Spleen (tissue), 11 donors: ENCODE results near the gene PP2D1. TPM values are rescaled to one million over a fixed set of nuclear protein-coding genes. Genes with fewer than 3 reads are reported as not detected.
"Not testable (repeated sequence)": the region's sequence is repeated elsewhere in the genome, so short reads cannot be mapped to it uniquely, and the experiment has no call there.

Source experiments
- DNase-seq: peaks from one replicate; pipeline ENCODE4 v3.0.0-alpha.2; 2020
- H3K27ac ChIP-seq, 8 donors: fragments of 200-600 bp; sonication (generic) in 7 of 8; 1 replicate in 4 of 8; 2 replicates in 4 of 8; pipeline versions ENCODE4 v1.5.0 to v1.8.0; 2016 to 2021; ENCODE audit warnings: inconsistent platforms in 4 of 8, mild to moderate bottlenecking in 4 of 8, moderate library complexity in 1 of 8
- H3K27me3 ChIP-seq, 7 donors: fragments of 200-600 bp; sonication (generic) in 6 of 7; replicated peaks in 1 of 7; 1 replicate in 4 of 7; 2 replicates in 3 of 7; pipeline versions ENCODE4 v1.5.0 to v1.8.0; 2016 to 2021; ENCODE audit warnings: inconsistent platforms in 3 of 7, mild to moderate bottlenecking in 1 of 7
- H3K36me3 ChIP-seq, 6 donors: fragments of 200-600 bp; sonication (generic) in 5 of 6; 1 replicate in 4 of 6; 2 replicates in 2 of 6; pipeline versions ENCODE4 v1.5.0 to v1.8.0; 2016 to 2021; ENCODE audit warnings: inconsistent platforms in 2 of 6
- H3K4me1 ChIP-seq, 6 donors: fragments of 200-600 bp; sonication (generic) in 5 of 6; 1 replicate in 3 of 6; 2 replicates in 3 of 6; pipeline versions ENCODE4 v1.5.0 to v1.8.0; 2016 to 2021; ENCODE audit warnings: inconsistent platforms in 3 of 6
- H3K4me3 ChIP-seq, 8 donors: fragments of 200-600 bp; sonication (generic) in 7 of 8; 1 replicate in 4 of 8; 2 replicates in 4 of 8; pipeline versions ENCODE4 v1.5.0 to v1.8.0; 2016 to 2021; ENCODE audit warnings: inconsistent platforms in 4 of 8, mild to moderate bottlenecking in 4 of 8, moderate library complexity in 2 of 8
- H3K9me3 ChIP-seq, 8 donors: fragments of 200-600 bp; sonication (generic) in 7 of 8; 1 replicate in 4 of 8; 2 replicates in 4 of 8; pipeline versions ENCODE4 v1.5.0 to v1.8.0; 2016 to 2021; ENCODE audit warnings: inconsistent platforms in 4 of 8
- CTCF ChIP-seq, 11 experiments: fragments of 200-600 bp in 7 of 11; fragments of 450-650 bp in 4 of 11; sonication (generic) in 4 of 11; IDR thresholded peaks in 8 of 11; conservative IDR thresholded peaks in 3 of 11; 1 replicate in 7 of 11; 2 replicates in 4 of 11; pipeline versions ENCODE4 v1.4.0 to v1.8.0; 2016 to 2021; ENCODE audit warnings: antibody characterized with exemption in 11 of 11, inconsistent platforms in 4 of 11, mild to moderate bottlenecking in 1 of 11
- POLR2A ChIP-seq, 3 donors: fragments of 450-650 bp; IDR thresholded peaks; one replicate each; pipeline ENCODE4 v1.5.1; 2017; ENCODE audit warnings: antibody characterized with exemption in 3 of 3, mild to moderate bottlenecking in 1 of 3
- POLR2AphosphoS5 ChIP-seq, 3 donors: sonication (generic); formaldehyde crosslinking; IDR thresholded peaks; one replicate each; pipeline ENCODE4 v1.5.1; 2017; ENCODE audit warnings: antibody characterized with exemption in 3 of 3
- WGBS, 5 donors: extraction: QIAGEN DNeasy Blood & Tissue Kit in 3 of 5; methylation state at CpG; one replicate each; pipeline versions ENCODE4 v1.1.5 to v1.1.7; 2013 to 2018; 5-methylcytosine and 5-hydroxymethylcytosine counted together
- intact Hi-C: fragments of 100-400 bp; cut with DNase I; formaldehyde crosslinking; loops from one replicate; pipeline ENCODE4 v1.15.0; 2023; ENCODE audit warnings: low total_unique reads
- polyA plus RNA-seq, 3 donors: library from polyadenylated mRNA; stranded (reverse); fragments of 200-250 nt; gene quantifications; one replicate each; pipeline ENCODE4 v1.2.1, GENCODE V29; 2013
- total RNA-seq, 7 donors: library from RNA; depleted of rRNA in 3 of 7; stranded (reverse); fragments of >200 nt in 3 of 7; fragmentation: NEBNext Ultra II Directional in 4 of 7; extraction: Animal tissue kit (Norgen Biotek cat#: 25700) in 4 of 7; gene quantifications; one replicate each; pipeline versions ENCODE4 v1.1.0 to v1.2.1, GENCODE V29; 2016 to 2021
- donor health status: healthy with polysubstance abuse.
- donor health status: DM: no; HTN: no; CAD: no; lungs with moderate emphysema.
- donor health status: DM: no; HTN: no; CAD: no.
- donor health status: Bipolar disorder and iron deficiency.
- donor health status: healthy.
- donor health status: DM: no; HTN: no; CAD: no.
- donor health status: DM: yes; HTN: yes; CAD: no.

PP2D1 gene
- total and polyA plus RNA-seq, 10 donors: not detected

GRCh38 chr3:19960696-19961095 is 51.4 kb downstream of the PP2D1 start:
- no peak for DNase-seq
- Histone ChIP-seq H3K9me3 (no peaks in the 10 kb centered on the region), H3K27me3 (no peaks in the 10 kb centered on the region), H3K27ac (no peak overlapping the region), H3K36me3 (peaks cover 0 to 69% (median 2%) of the 10 kb centered on the region in 6 donors), H3K4me3 (no peak overlapping the region), H3K4me1 (peaks cover 0 to 94% (median 24%) of the 10 kb centered on the region in 6 donors)
- no peak for TF ChIP-seq POLR2AphosphoS5 (IDR thresholded peaks at IDR 0.05)
- no peak for TF ChIP-seq POLR2A (IDR thresholded peaks at IDR 0.05)
- no peak for TF ChIP-seq CTCF (IDR thresholded peaks at IDR 0.05 in 8 of 11, conservative IDR thresholded peaks at IDR 0.05 in 3 of 11)
- intact Hi-C loops: loop anchor here (10.0 kb wide), 1 partner anchor 54 kb away; the partner anchor contains the start of gene PP2D1
- 70 to 79% (median 76%) methylated on average over 4 of the region's 4 CpGs for WGBS, 5 donors

GRCh38 chr3:19959505-19959904 is 52.6 kb downstream of the PP2D1 start:
- Histone ChIP-seq H3K27me3 (no peaks in the 10 kb centered on the region), H3K4me3 (no peak overlapping the region), H3K9me3 (no peaks in the 10 kb centered on the region), H3K36me3 (peaks cover 0 to 69% (median 7%) of the 10 kb centered on the region in 6 donors), H3K4me1 (peaks cover 0 to 96% (median 26%) of the 10 kb centered on the region in 6 donors), H3K27ac (no peak overlapping the region)
- WGBS, 5 donors: 69 to 73% (median 71%) methylated on average over 4 of the region's 4 CpGs
- no peak for TF ChIP-seq POLR2AphosphoS5 (IDR thresholded peaks at IDR 0.05)
- TF ChIP-seq CTCF (IDR thresholded peaks at IDR 0.05 in 8 of 11, conservative IDR thresholded peaks at IDR 0.05 in 3 of 11): no peak
- no peak for TF ChIP-seq POLR2A (IDR thresholded peaks at IDR 0.05)
- intact Hi-C loops: no loop called here
- no peak for DNase-seq

- WGBS, 5 donors: 94 to 98% (median 96%) methylated on average over 9 of the region's 9 CpGs
- H3K27ac ChIP-seq, H3K27me3 ChIP-seq, H3K4me3 ChIP-seq, intact Hi-C loops, H3K9me3 ChIP-seq, DNase-seq: not testable (repeated sequence)
- peaks cover 8 to 95% (median 28%) of the 10 kb centered on the region in 6 donors for H3K4me1 ChIP-seq
- H3K36me3 ChIP-seq: peaks cover 0 to 85% (median 15%) of the 10 kb centered on the region in 6 donors
Measured at GRCh38 chr3:19957354-19957753, 54.7 kb downstream of the PP2D1 start.

GRCh38 chr3:19954676-19955075 is 57.4 kb downstream of the PP2D1 start:
- intact Hi-C loops: no loop called here
- H3K4me1 ChIP-seq: peaks cover 20 to 96% (median 47%) of the 10 kb centered on the region in 6 donors
- no peak overlapping the region for H3K27ac ChIP-seq
- no peaks in the 10 kb centered on the region for H3K27me3 ChIP-seq
- peaks cover 0 to 92% (median 19%) of the 10 kb centered on the region in 6 donors for H3K36me3 ChIP-seq
- no peak for TF ChIP-seq POLR2A (IDR thresholded peaks at IDR 0.05)
- 94 to 98% (median 95%) methylated on average over 4 of the region's 4 CpGs for WGBS, 5 donors
- H3K9me3 ChIP-seq: no peaks in the 10 kb centered on the region
- no peak overlapping the region for H3K4me3 ChIP-seq
- DNase-seq: no peak

GRCh38 chr3:19950316-19950715 is 61.7 kb downstream of the PP2D1 start:
- no peak for DNase-seq
- TF ChIP-seq CTCF (IDR thresholded peaks at IDR 0.05 in 8 of 11, conservative IDR thresholded peaks at IDR 0.05 in 3 of 11) (no peak), POLR2AphosphoS5 (IDR thresholded peaks at IDR 0.05) (no peak), POLR2A (IDR thresholded peaks at IDR 0.05) (no peak)
- Histone ChIP-seq H3K27me3 (no peaks in the 10 kb centered on the region), H3K9me3 (no peaks in the 10 kb centered on the region), H3K4me3 (no peak overlapping the region), H3K27ac (no peak overlapping the region), H3K36me3 (peaks cover 0 to 51% (median 19%) of the 10 kb centered on the region in 6 donors), H3K4me1 (peaks cover 41 to 88% (median 56%) of the 10 kb centered on the region in 6 donors)
- 79 to 93% (median 85%) methylated on average over 2 of the region's 2 CpGs for WGBS, 5 donors
- intact Hi-C loops: no loop called here
